HG03097 (cell line): ENCODE results near the gene APBB2.
"Not testable (repeated sequence)": the region's sequence is repeated elsewhere in the genome, so short reads cannot be mapped to it uniquely, and the experiment has no call there.

Source experiments
- ATAC-seq: cut with Tn5 transposase; IDR thresholded peaks from one replicate; pipeline ENCODE4 v1.9.1; 2021; ENCODE audit not compliant: unreplicated experiment, low FRiP score

APBB2 gene

DNA sequence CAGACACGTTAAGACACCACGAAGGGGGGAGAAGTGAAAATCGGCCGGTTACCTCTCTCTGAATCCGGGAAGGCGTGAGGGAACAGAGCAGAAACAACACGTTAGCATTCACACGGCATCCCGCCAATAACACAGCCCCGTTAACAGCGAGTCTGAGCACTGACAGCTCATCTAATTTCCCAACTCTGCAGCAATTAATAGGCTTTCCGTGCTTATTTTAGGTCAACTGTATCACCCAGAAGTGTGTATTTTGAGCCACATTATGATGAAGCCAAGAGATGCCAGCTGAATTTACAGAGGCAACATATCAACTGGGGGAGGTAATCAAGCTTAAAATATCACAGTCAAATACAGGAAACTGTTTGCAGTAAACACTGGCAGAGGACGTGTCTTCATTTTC lies 372.0 kb downstream of the APBB2 start:
- ATAC-seq, result no peak

DNA sequence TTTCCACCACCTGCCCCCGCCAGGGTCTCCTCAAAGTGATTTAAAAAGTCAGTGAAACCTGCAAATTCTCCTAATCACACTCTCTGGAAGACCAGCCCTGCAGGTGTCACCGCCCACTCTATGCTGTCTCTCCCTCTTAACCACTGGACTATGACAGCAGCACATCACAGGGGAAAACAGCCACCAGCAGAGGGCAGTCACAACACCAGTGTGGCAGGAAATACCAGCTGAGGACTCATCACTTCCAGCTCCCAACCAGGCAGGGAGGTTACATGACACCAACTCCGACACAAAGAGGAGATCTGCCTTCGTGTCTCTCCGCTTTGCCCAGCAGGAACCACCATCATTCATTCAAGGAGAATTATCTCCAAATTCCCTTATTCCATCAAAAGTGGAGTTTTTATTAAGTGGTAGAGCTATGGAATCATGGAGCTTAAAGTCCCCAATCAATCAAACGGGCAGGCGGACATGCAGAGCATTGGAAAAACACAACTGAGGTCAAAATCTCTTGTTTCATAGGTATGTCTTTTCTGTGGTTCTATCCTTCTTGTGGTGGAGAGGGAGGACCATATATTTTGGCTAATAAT lies 373.3 kb downstream of the APBB2 start:
- ATAC-seq, result peak; percentile 46

DNA sequence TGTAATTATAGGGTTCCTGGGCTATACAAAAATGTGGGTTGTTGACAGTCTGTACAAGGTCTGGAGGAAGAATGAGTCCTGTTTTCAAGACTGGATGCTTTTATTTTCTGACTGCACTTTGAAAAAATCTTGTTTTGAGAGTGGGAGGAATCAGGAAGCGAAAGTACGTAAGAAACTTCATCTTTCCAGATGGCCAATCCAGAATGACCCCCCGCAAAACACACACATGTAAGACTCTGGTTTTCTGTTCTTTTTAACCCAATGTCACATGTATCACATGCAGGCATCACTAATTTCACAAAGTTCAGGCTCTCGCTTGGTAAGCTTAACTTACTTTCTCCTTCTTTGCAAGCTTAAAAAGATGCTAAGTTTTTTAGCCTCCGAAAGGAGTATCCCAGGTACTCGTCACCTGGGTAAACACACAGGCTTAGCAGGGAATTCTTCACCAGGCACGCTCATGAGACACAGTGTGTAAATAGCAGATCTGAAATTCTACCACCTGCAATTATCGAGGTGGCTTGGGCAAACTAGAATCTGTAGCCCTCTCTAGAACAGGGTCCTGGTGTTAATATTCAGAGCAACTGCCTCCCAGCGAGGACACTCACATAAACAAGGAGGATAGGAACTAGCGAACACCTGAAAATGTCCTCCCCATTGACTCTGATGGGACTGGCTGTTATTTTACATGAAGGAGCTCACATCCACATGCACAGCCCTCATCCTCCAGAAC lies 373.9 kb downstream of the APBB2 start:
- ATAC-seq, result no peak

DNA sequence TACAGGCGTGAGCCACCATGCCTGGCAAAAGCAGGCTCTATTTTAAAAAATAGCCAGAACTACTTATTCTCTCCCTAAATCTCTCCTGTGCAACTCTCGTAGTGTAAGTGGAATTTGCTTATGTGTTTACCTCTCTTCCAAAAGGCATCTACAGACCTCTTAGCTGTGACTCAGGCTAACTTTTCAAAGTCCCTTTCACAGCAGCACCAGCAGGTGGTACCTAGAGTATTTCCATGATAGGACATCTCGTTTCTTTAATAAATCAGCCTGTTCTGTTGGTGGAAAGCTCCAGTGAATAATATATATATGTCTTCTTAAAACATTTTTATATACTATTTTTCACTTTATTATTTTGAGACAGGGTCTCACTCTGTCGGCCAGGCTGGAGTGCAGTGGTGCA lies 375.6 kb downstream of the APBB2 start:
- no peak for ATAC-seq

DNA sequence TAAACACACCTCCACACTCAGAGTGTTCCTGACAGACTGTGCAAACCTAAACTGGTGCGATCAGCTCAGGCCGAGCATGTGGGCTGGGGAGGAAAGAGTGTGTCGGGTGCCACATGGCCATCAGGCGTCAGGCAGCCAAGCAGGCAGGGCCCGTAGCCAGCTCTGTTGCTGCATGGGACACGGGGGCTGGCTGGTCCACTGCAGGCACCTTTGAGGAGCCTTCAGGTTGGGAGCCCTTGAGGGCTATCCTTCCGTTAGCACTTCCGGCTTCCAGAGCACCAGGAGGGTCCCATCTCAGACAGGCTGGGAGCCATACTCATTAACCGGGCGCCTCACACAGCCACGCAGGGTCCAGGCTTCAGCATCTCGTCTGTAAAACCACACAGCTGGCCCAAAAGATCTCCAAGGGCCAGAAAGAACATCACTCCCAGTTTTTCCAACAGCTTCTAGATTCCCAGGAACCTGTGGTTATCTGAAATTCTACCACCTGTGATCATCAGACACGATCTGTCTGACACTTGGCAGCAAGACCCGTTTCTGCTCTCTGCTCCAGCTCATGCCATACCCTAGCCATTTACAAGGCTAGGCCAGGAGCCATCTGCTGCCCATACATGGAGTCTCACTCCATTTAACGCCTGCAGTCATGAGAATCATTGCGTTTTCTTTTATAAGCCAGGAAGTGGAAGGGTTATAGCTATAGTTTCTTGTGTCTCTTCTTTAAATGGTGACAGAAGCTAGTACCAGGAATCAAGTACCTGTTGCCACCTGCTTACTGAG lies 377.1 kb downstream of the APBB2 start:
- ATAC-seq, result no peak

DNA sequence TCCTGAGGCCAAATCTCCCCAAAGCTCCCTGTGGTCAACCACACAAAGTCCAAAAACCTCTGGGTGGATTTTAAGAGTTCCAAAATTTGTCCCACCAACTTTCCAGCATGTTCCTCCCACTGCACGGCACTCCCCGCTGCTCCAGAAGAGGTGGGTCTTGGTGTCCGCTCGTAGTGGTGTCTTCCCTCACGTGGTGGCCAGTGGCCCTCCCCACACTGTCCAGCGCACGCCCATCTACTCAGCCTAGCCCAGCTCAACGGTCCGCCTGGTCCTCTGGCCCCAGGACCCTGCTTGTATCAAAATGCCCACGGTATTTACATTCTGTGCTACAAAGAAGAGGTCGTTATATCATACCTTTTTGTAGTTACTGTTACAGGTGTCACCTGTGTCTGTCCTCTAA lies 381.1 kb downstream of the APBB2 start:
- no peak for ATAC-seq

DNA sequence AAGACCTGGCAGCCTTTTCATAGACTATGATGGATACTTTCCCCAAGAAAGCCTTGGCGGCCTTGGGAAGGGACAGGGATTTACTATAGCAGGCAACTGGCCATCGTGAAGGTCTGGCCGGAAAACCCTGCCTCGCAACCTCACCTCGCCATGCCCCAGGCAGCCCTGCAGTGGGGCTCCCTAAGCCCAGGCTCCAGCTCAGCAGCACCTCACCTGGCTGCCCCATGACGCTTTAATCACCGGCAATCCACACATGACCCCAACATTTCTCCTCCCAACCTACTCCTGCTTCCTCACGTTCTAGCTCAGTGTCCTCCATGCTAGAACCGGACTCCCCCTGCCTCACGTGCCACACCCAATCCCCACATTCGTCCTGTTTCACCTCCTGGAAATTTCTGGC lies 382.2 kb downstream of the APBB2 start:
- ATAC-seq, result no peak

DNA sequence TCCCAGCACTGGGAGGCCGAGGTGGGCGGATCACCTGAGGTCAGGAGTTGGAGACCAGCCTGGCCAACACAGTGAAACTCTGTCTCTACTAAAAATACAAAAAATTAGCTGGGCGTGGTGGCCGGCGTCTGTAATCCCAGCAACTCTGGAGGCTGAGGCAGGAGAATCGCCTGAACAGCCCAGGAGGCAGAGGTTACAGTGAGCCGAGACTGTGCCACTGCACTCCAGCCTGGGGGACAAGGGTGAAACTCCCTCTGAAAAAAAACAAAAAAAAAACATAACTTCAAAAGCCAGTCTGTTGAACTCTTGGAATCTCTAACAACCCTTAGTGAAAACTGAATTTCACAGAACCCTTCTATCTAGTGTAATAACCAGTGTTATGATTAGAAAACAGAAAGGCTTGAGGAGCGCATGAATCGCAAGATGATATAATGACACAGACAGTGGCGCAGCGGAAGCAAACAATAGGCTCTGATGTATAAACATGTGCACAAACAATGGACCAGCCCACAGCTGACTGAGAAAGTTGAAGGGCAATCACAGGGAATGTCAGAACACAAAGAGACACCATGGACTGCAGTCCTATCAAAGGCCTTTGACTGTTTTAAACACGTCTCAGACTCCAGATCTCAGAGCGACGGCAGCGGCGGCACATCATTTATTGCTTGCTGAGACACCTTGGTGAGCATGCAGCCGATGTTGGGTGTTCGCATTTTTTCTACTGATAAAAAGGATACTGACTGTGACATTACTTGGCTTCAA lies 383.0 kb downstream of the APBB2 start:
- ATAC-seq, result no peak

DNA sequence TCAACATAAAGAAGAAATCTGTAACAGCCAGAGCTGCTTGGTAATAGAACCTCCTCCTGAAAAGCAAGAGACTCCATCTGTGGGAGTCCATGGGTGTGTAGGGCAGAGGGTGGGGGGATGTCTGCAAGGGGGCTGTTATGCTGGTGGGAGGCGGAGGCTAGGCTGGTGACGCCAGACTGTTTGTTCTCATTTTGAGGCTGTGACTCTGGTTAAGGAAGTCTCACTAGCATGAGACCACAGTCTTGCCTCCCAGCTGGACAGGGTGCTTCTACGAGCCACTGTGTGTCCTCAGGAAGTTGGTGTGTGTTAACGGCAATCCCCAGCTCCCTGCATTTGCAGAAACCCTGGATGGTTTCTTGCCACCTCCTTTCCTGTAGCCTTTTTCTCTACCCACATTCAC lies 384.8 kb downstream of the APBB2 start:
- no peak for ATAC-seq

DNA sequence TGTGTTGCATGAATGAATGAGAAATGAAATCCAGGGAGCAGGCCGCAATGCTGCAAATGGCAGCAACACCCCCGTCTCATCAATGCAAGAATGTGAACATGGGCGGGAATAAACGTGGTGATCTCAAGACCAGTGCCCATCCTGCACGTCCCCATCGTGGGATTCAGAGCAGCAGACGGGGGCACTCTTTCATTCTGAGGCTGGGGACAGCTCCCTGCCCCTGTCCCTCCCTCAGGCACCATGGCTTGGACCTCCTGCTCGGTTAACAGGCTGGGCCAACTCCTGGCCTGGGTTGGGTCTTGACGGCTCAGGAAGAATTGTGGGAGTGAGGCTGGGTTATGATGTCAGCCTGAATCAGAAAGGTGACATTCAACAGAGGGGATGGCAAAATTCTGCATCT lies 385.7 kb downstream of the APBB2 start:
- no peak for ATAC-seq

DNA sequence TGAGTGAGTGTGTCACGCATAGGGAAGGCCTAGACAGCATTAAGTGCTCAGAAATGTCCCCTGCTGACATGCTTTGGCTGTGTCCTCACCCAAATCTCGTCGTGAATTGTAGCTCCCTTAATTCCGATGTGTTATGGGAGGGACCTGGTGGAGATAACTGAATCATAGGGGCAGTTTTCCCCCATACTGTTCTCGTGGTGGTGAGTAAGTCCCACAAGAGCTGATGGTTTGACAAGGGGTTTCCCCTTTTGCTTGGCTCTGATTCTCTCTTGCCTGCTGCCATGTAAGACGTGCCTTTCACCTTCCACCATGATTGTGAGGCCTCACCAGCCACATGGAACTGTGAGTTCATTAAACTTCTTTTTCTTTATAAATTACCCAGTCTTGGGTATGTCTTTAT lies 386.6 kb downstream of the APBB2 start:
- no peak for ATAC-seq

DNA sequence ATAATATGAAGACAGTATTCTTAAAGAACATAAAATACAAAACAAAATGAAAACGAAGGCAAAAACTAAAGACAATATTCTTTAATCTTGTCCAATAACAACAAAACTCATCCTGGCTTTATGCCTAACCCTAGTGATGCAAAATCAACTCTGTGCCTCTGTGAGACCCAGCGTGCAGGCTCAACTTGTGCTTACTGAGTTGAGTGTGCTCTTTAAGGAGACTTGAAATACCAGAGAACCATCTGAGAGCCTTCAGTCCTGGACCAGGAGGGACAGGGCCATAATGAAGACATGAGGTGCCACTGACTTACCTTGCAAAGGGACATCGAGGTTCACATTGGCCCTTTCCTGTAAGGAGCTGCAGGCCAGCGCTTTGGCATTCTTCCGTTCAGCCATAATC lies 387.5 kb downstream of the APBB2 start:
- ATAC-seq, result no peak

DNA sequence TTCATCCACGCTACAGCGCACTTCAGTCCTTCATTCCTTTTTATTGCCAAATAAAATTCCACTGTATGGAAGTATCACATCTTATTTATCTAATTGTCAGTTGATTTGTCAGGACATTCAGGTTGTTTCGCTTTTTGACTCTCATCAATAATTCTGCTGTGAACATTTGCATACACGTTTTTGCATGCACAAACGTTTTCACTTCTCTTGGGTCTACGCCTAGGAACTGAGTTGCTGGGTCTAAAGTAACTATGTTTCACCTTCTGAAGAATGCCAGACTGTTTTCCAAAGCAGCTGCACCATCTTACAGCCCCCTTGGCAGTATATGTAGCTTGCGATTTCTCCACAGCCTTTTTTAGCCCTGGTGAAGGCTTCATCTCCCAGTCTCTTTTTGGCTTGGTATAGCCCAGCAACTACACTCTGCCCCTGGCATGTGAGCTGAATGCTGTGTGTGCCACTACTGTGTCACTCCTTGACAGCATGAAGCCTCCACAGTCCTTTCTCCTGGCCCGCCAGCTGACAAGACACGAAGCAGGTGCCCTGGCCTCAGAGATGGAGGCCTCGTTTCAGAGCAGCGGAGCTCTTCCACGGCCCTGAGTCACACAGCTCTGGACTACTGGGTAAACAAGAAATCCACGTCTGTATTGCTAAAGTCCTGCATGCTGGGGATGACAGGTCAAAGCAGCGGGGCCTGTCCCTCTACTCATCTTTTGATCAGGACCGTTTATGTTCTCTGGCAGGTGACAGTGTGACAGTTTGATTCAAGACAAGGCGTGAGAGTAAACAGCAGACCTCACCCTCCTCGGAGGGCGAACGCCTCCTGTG lies 389.1 kb downstream of the APBB2 start:
- ATAC-seq, result no peak

DNA sequence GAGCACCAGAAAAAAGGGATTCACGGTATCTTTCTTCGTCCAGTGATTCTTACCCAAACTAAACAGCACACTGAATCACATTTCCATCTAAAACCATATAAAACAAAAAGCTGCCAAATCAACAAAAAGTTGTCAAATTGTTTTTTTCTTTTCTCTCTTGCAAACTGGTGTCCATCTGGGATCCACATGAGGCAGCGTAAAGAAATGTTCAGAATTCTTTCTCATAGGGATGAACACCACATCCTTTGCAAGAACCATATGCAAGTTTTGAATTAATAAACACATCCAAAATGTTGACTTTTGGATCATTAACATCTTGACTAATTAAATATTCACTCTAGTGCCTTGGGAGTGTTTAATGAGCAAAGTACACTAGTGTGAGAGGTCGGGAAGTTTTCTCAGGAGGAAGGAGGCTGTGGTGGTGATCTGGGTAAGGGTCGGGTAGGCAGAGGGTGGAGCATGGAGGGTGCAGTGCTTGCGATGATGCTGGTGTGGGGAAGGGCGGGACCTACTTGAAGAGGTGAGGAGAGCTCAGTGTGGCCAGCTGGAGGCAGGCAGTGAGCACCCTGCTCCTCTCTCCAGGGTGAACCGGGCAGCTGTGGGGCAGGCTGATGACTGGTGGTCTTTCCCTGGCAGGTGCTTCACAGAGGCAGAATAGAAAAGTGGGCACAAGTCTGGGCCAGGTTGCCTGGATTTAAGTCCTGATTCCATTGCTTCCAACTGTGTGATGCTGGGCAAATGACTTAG lies 391.7 kb downstream of the APBB2 start:
- no peak for ATAC-seq

DNA sequence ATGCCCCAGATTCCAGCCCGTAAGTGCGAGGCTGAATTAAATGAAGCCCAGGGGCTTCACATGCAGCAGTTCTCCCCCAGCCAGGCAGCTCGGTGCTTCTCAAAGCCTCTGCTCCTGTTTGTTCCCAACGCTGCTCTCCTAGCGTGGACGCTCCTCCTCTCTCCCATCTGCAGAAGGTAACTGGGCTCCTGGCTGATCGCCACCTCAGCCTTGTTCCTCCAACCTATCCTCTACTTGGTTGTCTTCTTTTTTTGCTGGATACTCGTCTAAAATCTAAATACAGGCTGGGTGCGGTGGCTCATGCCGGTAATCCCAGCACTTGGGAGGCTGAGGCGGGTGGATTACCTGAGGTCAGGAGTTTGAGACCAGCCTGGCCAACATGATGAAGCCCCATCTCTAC lies 394.2 kb downstream of the APBB2 start:
- ATAC-seq, result no peak

DNA sequence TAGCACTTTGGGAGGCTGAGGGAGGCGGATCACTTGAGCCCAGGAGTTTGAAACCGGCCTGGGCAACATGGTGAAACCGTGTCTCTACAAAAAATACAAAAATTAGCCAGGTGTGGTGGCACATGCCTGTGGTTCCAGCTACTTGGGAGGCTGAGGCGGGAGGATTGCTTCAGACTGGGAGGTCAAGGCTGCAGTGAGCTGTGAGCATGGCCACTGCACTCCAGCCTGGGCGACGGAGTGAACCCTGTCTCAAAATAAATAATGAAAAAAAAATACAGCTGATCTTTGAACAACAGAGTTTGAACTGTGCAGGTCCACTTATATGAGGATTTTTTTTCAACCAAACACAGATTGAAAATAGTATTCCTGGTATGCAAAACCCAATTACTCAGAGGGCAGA lies 397.2 kb downstream of the APBB2 start:
- ATAC-seq, result not testable (repeated sequence)

DNA sequence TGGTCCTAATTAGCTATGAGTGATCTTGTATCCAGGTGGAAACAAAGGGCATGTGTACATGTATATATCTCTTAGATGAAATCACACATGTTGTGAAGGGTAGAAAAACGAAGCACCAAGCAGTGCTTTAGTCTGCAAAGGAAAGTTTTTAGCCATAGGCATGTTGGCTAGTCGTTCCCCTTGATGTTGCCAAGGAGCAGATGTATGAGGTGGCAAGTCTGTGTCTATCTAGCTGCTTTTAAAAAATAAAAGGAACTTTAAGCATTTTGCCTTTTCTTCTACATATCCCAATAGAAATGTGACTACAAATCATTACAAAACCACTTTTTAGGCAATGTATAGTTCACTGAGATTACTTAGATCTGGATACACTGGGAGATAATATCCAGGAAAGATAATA lies 401.5 kb downstream of the APBB2 start:
- no peak for ATAC-seq

DNA sequence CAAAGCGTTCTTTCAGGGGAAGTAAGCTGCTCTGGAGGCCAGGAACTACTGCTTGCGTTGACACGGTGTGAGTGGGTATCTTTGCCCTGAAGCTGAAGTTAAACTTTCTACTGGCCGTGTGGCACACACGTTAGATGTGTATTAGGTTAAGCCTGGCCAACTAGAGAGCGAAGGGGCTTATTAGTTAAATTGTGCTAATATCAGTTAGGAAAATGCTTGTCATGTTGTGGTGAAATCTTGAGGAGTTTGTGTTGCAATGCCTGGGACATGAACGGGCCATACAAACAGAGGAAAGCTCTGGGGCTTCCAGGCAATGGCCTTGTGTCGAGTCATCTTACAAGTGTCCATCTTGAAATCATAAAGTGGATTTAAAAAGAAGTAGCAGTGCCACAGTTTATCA lies 402.0 kb downstream of the APBB2 start:
- no peak for ATAC-seq

DNA sequence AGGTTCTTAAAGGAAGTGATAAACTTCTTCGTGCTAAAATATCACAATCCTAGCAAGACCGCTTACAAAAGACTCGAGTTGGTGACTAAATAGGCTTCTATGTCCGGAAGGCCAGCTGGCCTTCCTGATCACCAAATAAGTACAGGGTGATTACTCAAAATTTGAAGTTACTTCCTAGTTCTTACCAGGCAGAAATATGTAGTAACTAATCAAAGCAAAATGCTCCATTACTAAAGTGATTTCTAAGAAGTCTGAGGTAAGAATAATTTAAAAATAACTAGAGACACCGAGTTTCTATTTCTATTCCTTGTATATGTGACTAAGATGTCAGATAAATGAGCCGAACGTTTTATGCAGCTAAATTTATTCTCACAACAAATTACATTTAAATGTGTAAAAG lies 402.4 kb downstream of the APBB2 start:
- no peak for ATAC-seq
